ENCODE data around the gene MACROH2A1. TPM values are rescaled to one million over a fixed set of nuclear protein-coding genes. Genes with fewer than 3 reads are reported as not detected.

MACROH2A1 gene
- total RNA-seq, 1 experiment from 2014 or later: 137 TPM

GRCh38 chr5:135329913-135330797 is 68.9 kb downstream of the MACROH2A1 start:
- no peak for DNase-seq (ENCODE audit: low read depth, low spot score)
- in situ Hi-C loops (cut with HindIII; ENCODE audit: low pct_unique_long_range_greater_than_20kb, low sequenced_read_pairs): no loop called here

GRCh38 chr5:135329066-135329912 is 69.7 kb downstream of the MACROH2A1 start:
- in situ Hi-C loops (cut with HindIII; ENCODE audit: low pct_unique_long_range_greater_than_20kb, low sequenced_read_pairs): no loop called here
- no peak for DNase-seq (ENCODE audit: low read depth, low spot score)

- DNase-seq (ENCODE audit: low read depth, low spot score): no peak
- in situ Hi-C loops (cut with HindIII; ENCODE audit: low pct_unique_long_range_greater_than_20kb, low sequenced_read_pairs): no loop called here
Observed at GRCh38 chr5:135328128-135328687, 70.8 kb downstream of the MACROH2A1 start.

- in situ Hi-C loops (cut with HindIII; ENCODE audit: low pct_unique_long_range_greater_than_20kb, low sequenced_read_pairs): no loop called here
- peak; percentile 5 for DNase-seq (ENCODE audit: low read depth, low spot score)
Observed at GRCh38 chr5:135327429-135328127, 71.5 kb downstream of the MACROH2A1 start.

- no peak for DNase-seq (ENCODE audit: low read depth, low spot score)
- in situ Hi-C loops (cut with HindIII; ENCODE audit: low pct_unique_long_range_greater_than_20kb, low sequenced_read_pairs): no loop called here
Observed at GRCh38 chr5:135326296-135327254, 72.5 kb downstream of the MACROH2A1 start.

DNA sequence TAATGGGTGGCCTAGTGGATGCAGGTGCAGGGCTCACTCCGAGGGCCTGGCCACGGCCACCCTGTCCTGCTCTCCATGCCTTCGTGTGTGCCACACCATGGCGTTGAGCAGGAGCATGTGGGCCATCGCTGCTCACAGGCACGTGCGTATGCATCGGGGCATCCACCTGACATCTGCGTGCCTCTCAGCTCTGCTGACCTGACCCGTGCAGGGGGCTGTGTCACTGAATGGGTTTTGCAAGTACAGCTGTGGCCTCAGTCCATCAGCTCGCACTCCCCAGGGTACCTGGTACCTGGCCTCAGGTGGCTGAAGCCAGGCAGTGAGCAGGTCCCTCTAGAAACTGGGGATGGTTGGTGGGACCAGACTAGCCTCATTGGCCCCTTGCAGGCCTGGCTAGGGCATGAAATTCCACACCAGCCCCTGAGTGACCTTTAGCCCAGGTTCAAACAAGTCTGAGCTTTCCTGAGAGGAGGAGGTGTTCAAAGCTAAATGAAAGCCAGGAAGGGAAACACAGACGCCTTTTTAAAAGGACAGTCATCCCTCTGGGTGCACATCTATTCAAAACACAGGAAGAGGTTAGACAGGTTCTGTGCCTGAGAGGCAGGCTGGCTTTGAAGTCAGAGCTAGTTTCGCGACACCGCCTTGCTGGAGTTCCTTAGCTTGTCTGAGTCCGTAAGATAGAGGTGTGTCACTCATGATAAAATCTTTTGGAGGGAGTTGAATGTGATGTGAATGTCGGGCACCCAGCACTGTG is 74.0 kb downstream of the MACROH2A1 start:
- DNase-seq (ENCODE audit: low read depth, low spot score): no peak
- in situ Hi-C loops (cut with HindIII; ENCODE audit: low pct_unique_long_range_greater_than_20kb, low sequenced_read_pairs): no loop called here

GRCh38 chr5:135324160-135324559 is 74.9 kb downstream of the MACROH2A1 start:
- in situ Hi-C loops (cut with HindIII; ENCODE audit: low pct_unique_long_range_greater_than_20kb, low sequenced_read_pairs): no loop called here
- DNase-seq (ENCODE audit: low read depth, low spot score): no peak

GRCh38 chr5:135323701-135324132 is 75.3 kb downstream of the MACROH2A1 start:
- DNase-seq (ENCODE audit: low read depth, low spot score): no peak
- in situ Hi-C loops (cut with HindIII; ENCODE audit: low pct_unique_long_range_greater_than_20kb, low sequenced_read_pairs): no loop called here

GRCh38 chr5:135323227-135323626 is 75.8 kb downstream of the MACROH2A1 start:
- in situ Hi-C loops (cut with HindIII; ENCODE audit: low pct_unique_long_range_greater_than_20kb, low sequenced_read_pairs): no loop called here

DNA sequence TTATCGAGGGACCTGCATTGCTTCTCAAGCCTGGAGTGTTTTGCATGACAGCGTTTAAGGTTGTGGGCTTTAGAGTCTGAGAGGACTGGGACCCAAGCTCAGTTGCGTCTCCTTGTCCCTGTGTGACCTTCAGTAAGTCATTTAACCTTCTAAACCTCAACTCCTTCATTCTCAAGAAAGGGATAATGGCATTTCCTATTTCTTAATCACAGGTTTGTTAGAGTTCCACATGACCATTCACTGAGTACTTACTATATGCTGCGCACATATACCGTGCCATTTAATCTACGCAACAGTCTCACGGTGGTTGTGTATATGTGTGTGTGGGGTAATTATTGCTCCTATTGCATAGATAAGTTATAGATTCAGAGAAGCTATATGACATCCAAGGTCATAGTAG is 76.3 kb downstream of the MACROH2A1 start:
- in situ Hi-C loops (cut with HindIII; ENCODE audit: low pct_unique_long_range_greater_than_20kb, low sequenced_read_pairs): no loop called here
- no peak for DNase-seq (ENCODE audit: low read depth, low spot score)

More at GRCh38 chr5:135323227-135323626, 75.8 kb downstream of the MACROH2A1 start:
- DNase-seq (ENCODE audit: low read depth, low spot score): no peak

- no peak for DNase-seq (ENCODE audit: low read depth, low spot score)
- in situ Hi-C loops (cut with HindIII; ENCODE audit: low pct_unique_long_range_greater_than_20kb, low sequenced_read_pairs): no loop called here
Observed at GRCh38 chr5:135322271-135322670, 76.8 kb downstream of the MACROH2A1 start.

GRCh38 chr5:135320718-135321484 is 78.1 kb downstream of the MACROH2A1 start:
- in situ Hi-C loops (cut with HindIII; ENCODE audit: low pct_unique_long_range_greater_than_20kb, low sequenced_read_pairs): no loop called here
- no peak for DNase-seq (ENCODE audit: low read depth, low spot score)

DNA sequence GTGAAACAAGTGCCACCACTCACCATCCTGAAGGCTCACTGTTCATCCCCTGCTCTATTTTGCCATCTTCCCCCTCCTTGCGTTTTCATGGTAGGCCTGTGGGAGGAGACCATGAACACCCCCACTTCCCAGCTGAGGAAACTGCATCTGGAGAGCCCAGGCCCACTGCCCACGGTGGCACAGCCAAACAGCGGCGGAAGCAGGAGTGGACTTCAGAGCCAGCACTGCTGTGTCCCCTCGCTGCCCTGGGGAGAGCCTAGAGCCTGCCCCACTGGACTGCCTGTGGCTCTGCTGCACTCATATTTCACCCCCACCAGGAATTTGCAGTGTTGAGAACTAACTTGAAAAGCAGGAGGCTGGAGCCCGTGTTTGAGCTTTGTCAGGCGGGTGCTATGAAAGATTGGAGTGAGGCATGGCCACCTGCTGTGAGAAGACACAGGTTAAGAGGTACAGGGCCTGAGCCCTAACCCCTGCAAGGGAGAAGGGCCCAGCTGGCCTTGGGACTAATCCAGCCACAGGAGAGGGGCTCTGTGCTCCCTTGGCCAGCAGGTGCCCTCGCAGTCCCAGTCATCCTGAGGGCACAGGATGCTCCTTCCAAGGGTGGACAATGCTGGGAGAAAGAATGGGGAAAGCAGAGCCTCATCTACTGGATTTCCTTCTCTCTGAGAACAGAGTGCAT is 79.0 kb downstream of the MACROH2A1 start:
- DNase-seq (ENCODE audit: low read depth, low spot score): no peak
- in situ Hi-C loops (cut with HindIII; ENCODE audit: low pct_unique_long_range_greater_than_20kb, low sequenced_read_pairs): no loop called here

DNA sequence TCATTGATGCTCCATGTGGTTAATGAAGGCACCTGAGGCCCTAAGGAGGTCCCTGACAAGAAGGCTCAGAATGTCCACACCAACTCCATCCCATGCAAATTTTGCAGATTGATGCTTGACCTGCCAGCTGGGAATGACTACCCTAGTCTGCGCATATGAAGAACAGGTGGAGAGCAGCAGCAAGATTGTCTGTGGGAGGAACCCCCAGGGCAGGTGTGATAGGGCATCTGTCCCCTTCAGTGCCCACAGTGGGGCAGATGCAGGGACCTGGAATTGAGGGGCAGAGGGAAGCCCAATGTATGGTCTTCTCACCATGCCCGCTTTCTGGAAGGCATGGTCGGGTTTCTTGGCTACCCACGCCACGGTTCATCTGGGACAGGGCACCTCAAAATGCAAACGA is 79.6 kb downstream of the MACROH2A1 start:
- in situ Hi-C loops (cut with HindIII; ENCODE audit: low pct_unique_long_range_greater_than_20kb, low sequenced_read_pairs): no loop called here
- no peak for DNase-seq (ENCODE audit: low read depth, low spot score)

DNA sequence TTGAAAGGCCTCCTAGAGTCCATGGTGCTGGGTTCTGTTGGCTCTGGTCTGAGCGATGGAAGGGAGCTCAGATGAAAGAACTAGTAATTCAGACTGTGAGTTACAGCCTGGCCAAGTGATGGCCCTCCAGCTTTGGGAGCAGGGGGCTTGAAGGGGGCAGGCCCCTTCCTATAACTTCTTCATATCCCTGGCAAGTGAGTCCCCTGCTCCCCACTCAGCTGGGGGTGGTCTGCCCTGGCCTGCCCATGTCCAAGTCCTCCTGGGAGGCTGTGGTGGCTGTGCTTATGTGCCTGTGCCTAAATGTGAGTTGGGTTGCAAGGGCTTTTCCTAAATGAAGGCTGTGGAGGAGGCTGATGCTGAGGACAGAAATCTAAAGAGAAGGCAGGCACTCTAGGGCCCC is 80.1 kb downstream of the MACROH2A1 start:
- in situ Hi-C loops (cut with HindIII; ENCODE audit: low pct_unique_long_range_greater_than_20kb, low sequenced_read_pairs): no loop called here
- DNase-seq (ENCODE audit: low read depth, low spot score): no peak

Data from SK-MEL-5 (cell line).